ENCODE results near the gene NR2F6. TPM values are rescaled to one million over a fixed set of nuclear protein-coding genes. Genes with fewer than 3 reads are reported as not detected.

NR2F6 gene
- total and polyA plus RNA-seq, 2 experiments from 2014 or later: 124 to 173 TPM

DNA sequence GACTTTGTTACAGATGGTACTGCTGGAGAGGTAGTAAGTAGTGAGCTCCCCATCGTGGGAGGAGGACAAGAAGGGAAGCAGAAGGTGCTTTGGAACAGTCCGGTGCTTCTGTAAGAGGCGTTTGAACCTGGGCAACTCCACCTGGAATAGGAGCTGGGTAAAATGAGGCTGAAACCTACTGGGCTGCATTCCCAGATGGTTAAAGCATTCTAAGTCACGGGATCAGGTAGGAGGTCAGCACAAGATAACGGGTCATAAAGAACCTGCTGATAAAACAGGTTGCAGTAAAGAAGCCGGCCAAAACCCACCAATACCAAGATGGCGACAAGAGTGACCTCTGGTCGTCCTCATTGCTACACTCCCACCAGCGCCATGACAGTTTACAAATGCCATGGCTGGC, 41.0 kb upstream of the NR2F6 start:
- Histone ChIP-seq H3K4me3 (no peak overlapping the region), H3K36me3 (no peaks in the 10 kb centered on the region), H3K9me3 (ENCODE audit: low read depth) (no peaks in the 10 kb centered on the region), H3K27ac (no peak overlapping the region), H3K4me1 (ENCODE audit: low read depth) (no peaks in the 10 kb centered on the region), H3K27me3 (peaks cover 8% of the 10 kb centered on the region)
- DNase-seq (ENCODE audit: low read depth in 1 of 2, low spot score in 1 of 2): no peak
- TF ChIP-seq, protein P1, sequence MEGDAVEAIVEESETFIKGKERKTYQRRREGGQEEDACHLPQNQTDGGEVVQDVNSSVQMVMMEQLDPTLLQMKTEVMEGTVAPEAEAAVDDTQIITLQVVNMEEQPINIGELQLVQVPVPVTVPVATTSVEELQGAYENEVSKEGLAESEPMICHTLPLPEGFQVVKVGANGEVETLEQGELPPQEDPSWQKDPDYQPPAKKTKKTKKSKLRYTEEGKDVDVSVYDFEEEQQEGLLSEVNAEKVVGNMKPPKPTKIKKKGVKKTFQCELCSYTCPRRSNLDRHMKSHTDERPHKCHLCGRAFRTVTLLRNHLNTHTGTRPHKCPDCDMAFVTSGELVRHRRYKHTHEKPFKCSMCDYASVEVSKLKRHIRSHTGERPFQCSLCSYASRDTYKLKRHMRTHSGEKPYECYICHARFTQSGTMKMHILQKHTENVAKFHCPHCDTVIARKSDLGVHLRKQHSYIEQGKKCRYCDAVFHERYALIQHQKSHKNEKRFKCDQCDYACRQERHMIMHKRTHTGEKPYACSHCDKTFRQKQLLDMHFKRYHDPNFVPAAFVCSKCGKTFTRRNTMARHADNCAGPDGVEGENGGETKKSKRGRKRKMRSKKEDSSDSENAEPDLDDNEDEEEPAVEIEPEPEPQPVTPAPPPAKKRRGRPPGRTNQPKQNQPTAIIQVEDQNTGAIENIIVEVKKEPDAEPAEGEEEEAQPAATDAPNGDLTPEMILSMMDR (IDR thresholded peaks at IDR 0.05; ENCODE audit: low read depth, low read length): no peak

DNA sequence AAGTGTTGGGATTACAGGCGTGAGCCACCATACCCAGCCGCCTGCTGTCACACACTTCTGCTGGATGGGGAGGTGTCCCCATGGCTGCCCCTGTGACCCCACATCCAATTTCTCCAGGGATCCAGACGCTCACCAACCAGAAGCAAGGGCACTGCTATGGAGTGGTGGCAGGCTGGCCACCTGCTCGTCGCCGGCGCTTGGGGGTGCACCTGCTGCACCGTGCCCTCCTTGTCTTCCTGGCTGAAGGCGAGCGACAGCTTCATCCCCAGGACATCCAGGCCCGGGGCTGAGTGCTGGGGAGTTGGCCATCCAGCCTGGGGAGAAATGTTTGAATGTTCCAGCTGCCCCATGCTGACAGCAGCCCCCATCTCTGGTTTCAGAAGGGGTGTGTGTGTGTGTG, 40.5 kb upstream of the NR2F6 start:
- no peak for DNase-seq (ENCODE audit: low read depth in 1 of 2, low spot score in 1 of 2)

DNA sequence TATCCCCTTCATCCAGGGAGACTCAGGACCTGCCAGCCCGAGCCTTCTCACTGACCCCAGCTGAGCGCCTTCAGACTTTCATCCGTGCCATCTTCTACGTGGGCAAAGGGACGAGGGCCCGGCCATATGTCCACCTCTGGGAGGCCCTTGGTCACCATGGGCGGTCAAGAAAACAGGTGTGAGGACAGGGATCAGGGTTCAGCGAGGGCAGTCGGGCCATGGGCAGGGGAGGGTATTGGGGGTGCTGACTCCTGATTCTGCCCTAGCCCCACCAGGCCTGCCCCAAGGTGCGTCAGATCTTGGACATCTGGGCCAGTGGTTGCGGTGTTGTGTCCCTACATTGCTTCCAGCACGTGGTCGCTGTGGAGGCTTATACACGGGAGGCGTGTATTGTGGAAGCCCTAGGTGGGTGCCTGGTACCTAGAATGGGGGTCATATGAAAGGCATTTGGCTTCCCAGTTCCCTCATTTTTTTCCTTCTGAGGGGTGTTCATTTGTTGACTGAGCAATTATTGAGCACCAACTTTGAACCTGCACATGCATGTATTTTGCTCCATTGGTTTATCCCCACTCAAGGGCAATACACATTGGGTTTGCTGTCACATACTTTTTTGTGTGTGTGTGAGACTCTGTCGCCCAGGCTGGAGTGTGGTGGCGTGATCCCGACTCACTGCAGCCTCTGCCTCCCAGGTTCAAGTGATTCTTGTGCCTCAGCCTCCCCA, 39.9 kb upstream of the NR2F6 start:
- H3K9me3 ChIP-seq (ENCODE audit: low read depth): no peaks in the 10 kb centered on the region
- H3K36me3 ChIP-seq: no peaks in the 10 kb centered on the region
- H3K27ac ChIP-seq: no peak overlapping the region
- TF ChIP-seq, protein P1 (IDR thresholded peaks at IDR 0.05; ENCODE audit: low read depth, low read length): no peak
- no peaks in the 10 kb centered on the region for H3K4me1 ChIP-seq (ENCODE audit: low read depth)
- H3K4me3 ChIP-seq: no peak overlapping the region
- H3K27me3 ChIP-seq: peaks cover 13% of the 10 kb centered on the region
- no peak for DNase-seq (ENCODE audit: low read depth in 1 of 2, low spot score in 1 of 2)

More for the DNA sequence above, 40.5 kb upstream of the NR2F6 start:
- Histone ChIP-seq H3K27me3 (peaks cover 13% of the 10 kb centered on the region), H3K9me3 (ENCODE audit: low read depth) (no peaks in the 10 kb centered on the region), H3K27ac (no peak overlapping the region), H3K4me1 (ENCODE audit: low read depth) (no peaks in the 10 kb centered on the region), H3K4me3 (no peak overlapping the region), H3K36me3 (no peaks in the 10 kb centered on the region)
- TF ChIP-seq, protein P1 (IDR thresholded peaks at IDR 0.05; ENCODE audit: low read depth, low read length): no peak

DNA sequence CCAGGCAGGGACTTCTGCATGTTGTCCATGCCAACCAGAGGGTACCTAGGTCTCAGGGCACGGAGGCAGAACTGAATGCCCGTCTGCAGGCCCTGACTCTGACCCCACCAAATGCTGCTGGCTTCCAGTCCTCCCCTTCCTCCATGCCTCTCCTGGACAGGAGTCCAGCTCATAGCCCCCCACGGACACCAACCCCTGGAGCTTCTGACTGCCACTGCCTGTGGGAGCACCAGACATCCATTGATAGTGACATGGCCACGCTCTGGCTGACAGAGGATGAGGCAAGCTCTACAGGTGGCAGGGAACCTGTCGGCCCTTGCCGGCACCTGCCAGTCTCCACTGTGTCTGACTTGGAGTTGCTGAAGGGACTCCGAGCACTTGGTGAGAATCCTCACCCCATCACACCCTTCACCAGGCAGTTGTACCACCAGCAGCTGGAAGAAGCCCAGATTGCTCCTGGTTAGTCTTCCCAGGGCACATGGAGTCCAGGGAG, 37.8 kb upstream of the NR2F6 start:
- Histone ChIP-seq H3K9me3 (ENCODE audit: low read depth) (no peaks in the 10 kb centered on the region), H3K36me3 (no peaks in the 10 kb centered on the region), H3K4me1 (ENCODE audit: low read depth) (no peaks in the 10 kb centered on the region), H3K4me3 (no peak overlapping the region), H3K27ac (no peak overlapping the region), H3K27me3 (peaks cover 13% of the 10 kb centered on the region)
- no peak for DNase-seq (ENCODE audit: low read depth in 1 of 2, low spot score in 1 of 2)
- TF ChIP-seq, protein P1 (IDR thresholded peaks at IDR 0.05; ENCODE audit: low read depth, low read length): no peak

DNA sequence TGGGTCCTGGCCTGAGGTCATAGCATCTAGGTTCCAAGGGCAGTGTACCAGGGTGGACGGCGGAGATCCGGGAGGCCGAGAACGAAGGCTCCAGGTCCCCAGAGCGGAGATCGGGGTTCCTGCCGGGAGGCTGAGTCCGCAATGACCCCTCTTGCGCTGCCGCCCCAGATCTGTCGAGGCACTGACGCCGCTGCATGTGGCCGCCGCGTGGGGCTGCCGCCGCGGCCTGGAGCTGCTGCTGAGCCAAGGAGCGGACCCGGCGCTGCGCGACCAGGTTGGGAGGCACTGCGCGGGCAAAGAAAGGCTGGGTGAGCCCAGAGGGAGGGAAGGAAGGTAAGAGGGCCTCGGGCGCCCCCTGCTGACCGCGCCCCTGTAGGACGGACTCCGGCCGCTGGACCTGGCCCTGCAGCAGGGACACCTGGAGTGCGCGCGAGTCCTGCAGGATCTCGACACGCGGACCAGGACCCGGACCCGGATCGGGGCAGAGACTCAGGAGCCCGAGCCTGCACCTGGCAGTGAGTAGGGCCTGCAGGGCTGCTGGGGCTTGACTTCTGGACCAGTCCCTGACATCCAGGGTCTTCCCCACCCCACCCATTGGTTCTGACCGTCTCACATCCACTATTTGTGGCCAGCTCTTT, 36.9 kb upstream of the NR2F6 start:
- H3K4me3 ChIP-seq: peak overlapping the region; percentile 8
- H3K36me3 ChIP-seq: peaks cover 1% of the 10 kb centered on the region
- TF ChIP-seq, protein P1 (IDR thresholded peaks at IDR 0.05; ENCODE audit: low read depth, low read length): peak; percentile 89
- H3K27me3 ChIP-seq: peaks cover 13% of the 10 kb centered on the region
- H3K27ac ChIP-seq: no peak overlapping the region
- no peaks in the 10 kb centered on the region for H3K4me1 ChIP-seq (ENCODE audit: low read depth)
- H3K9me3 ChIP-seq (ENCODE audit: low read depth): no peaks in the 10 kb centered on the region
- peak; percentile 83 to 93 for DNase-seq (ENCODE audit: low read depth in 1 of 2, low spot score in 1 of 2)

Measured in cardiac muscle cell (in vitro differentiated cells and primary cell).